ENCODE results near the gene SCUBE1.

The SCUBE1 gene

DNA sequence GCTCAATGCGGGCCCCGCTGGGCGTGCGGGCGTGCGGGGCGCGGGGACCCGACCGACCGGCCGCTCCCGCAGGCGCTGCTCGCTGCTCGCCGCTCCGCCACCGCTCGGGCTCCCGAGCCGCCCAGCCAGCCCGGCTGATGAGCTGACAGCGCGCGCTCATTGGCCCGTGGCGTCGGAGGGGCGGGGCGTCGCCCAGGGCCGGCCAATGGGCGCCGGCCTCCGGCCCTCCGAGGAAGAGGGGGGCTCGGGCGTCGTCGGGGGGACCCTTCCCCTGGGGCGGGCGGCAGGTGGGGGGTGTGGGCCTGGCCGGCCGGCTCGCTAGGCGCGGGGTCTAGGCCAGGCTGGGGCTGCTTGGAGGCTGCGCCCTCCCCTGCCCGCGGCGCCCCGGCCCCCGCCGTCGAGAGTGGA is at the start of gene SCUBE1:
Gene SCUBE1 (minus strand): TSS at position 111 of the 408 bp plus-strand sequence. CDS start 111 bp downstream, outside the sequence.
- FAIRE-seq (no peak), DNase-seq (ENCODE audit: insufficient read length, low spot score) (no peak)

GRCh38 chr22:43392385-43392989 is 49.3 kb upstream of the SCUBE1 start:
- DNase-seq (ENCODE audit: insufficient read length, low spot score) (no peak), FAIRE-seq (no peak)

- FAIRE-seq (no peak), DNase-seq (ENCODE audit: insufficient read length, low spot score) (no peak)
Measured at GRCh38 chr22:43391306-43391705, 48.1 kb upstream of the SCUBE1 start.

- no peak for FAIRE-seq
Measured at GRCh38 chr22:43390872-43391271, 47.7 kb upstream of the SCUBE1 start.

GRCh38 chr22:43390166-43390565 is 47.0 kb upstream of the SCUBE1 start:
- no peak for DNase-seq (ENCODE audit: insufficient read length, low spot score)
- no peak for FAIRE-seq

More at GRCh38 chr22:43390872-43391271, 47.7 kb upstream of the SCUBE1 start:
- no peak for DNase-seq (ENCODE audit: insufficient read length, low spot score)

- no peak for DNase-seq (ENCODE audit: insufficient read length, low spot score)
- no peak for FAIRE-seq
Measured at GRCh38 chr22:43389227-43389836, 46.2 kb upstream of the SCUBE1 start.

GRCh38 chr22:43388420-43388851 is 45.3 kb upstream of the SCUBE1 start:
- FAIRE-seq (peak; percentile 39), DNase-seq (ENCODE audit: insufficient read length, low spot score) (peak; percentile 75)

- FAIRE-seq: no peak
- DNase-seq (ENCODE audit: insufficient read length, low spot score): no peak
Measured at GRCh38 chr22:43387815-43388214, 44.6 kb upstream of the SCUBE1 start.

- FAIRE-seq (peak; percentile 87), DNase-seq (ENCODE audit: insufficient read length, low spot score) (peak; percentile 74)
Measured at GRCh38 chr22:43385770-43386641, 42.8 kb upstream of the SCUBE1 start.

DNA sequence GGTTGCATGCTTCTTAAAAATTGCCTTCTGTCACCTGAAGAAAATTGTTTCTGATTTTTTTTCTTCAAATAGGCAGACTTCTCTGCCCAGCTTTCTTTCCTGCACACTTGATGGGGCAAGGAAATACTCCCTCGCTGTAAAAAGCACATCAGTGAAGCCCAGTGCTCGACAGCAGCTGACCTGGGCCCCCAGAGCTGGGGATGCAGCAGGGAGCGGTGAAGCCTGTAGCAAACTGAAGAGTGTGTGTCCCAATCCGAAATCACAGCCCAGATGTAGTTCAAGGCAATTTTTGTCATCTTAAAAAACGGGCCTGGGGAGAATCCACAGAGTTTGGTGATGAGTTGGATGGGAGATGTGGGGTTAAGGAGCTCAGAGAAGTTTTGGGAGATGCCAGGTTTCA is 41.7 kb upstream of the SCUBE1 start:
- DNase-seq (ENCODE audit: insufficient read length, low spot score) (no peak), FAIRE-seq (no peak)

DNA sequence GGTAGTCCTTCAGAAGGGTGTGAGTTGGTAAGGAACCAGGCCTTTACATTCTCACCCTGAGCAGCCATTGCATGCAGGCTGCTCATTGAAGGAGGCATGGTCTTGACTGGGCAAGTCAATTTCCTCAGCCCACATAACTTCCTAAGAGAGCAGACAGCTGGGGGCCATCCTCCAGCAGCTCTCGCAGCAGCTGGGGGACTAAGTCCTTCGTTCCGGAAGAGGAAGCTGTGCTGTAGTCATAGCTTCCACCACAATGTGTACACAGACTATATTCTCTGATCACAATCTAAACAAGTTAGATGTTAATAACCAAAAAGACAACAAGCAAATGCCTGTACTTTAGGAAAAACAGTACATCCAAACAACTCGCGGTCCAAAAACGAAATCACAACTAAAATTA is 38.5 kb upstream of the SCUBE1 start:
- FAIRE-seq (peak; percentile 4), DNase-seq (ENCODE audit: insufficient read length, low spot score) (no peak)

DNA sequence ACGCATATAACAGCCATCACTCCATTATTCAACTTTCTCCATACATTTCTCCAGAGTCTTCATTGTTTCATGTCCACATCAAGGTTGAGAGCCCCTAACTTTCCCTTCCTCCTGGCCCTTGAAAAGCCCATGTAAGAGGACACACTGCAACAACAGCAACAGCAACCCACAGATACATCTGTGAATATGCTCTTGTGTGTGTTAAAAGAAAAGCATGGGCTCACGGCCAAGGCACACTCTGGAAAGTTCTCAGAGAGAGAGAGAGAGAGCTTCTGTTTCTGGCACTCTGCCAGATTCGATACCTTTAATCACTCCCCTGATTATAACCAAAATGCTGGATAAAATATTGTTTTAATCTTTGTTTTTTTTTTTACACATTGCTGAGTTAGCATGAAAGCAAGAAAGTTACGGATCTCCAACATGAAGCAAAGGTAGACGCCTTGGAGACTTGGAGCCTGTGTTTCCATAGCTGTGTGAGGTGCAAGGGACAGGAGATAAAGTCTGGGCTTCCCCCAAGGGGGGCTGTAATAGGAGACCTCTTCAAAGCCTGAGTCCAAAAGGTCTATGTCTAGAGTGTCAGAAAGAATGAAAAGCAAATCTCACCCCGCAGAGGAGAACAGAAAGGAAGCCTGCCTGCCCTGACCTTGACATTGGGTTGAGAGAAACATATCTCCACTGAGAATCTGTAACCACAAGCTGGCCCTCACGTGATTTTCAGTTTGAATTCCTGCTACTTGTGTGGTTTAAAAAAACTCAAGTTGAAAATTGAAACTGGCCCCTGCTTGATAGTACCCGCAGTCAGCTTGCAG is 34.9 kb upstream of the SCUBE1 start:
- DNase-seq (ENCODE audit: insufficient read length, low spot score): peak; percentile 42
- FAIRE-seq: peak; percentile 96

DNA sequence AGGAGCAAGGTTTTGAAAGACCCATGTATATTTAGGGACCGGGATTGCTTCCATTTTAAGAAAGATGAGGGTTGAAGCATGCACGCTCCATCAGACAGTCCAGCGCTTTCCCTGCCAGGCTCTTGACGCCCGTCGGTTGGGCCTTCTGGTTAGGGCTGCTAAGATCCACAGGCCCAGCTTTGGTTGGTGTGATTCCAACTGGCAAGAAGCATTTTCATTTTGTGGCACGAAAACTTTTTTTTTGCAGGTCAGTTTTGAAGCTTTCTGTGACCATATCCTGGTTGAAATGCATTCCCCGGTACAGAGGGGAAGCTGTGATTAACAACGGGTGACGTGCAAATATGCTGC is 34.4 kb upstream of the SCUBE1 start:
- no peak for DNase-seq (ENCODE audit: insufficient read length, low spot score)
- FAIRE-seq: no peak

DNA sequence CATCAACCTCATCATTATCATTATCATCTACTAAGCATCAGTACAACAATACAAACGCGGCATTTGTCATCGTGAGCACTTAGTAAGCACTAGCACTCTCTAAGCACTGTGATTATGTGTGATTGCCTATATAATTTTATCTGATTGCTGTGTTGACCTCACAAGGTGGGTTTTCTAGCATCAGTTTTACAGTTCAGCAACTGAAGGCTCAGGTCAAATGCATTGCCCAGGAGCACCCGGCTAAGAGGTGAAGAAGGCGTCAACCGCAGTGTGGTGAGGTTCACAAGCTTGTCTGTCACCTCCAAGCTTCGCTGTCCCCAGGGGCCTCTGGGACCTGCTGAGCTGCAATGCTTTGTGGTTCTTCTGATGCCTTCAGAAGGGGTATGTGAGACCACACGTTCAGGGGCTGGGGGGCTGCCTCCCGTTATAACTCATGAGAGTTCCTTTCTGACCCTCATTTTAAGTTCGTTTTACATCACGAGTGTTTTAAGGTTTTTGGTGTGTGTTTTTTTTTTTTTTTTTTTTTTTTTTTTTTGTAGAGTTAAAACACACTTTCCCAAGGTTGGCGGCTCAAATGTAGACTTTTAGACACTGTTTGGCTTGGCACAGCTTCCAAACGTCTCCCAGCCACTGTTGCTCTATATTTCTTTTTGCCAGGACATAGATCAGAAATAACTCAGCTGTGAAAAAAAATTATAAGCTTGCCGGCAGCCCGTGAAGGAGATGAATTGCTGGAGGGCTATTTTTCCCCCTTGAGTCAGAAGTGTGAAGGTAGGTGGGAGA is 33.8 kb upstream of the SCUBE1 start:
- DNase-seq (ENCODE audit: insufficient read length, low spot score): peak; percentile 45
- FAIRE-seq: peak; percentile 95

- DNase-seq (ENCODE audit: insufficient read length, low spot score): no peak
- FAIRE-seq: no peak
Measured at GRCh38 chr22:43375951-43376455, 32.8 kb upstream of the SCUBE1 start.

GRCh38 chr22:43370036-43370435 is 26.9 kb upstream of the SCUBE1 start:
- DNase-seq (ENCODE audit: insufficient read length, low spot score) (no peak), FAIRE-seq (no peak)

GRCh38 chr22:43365715-43366440 is 22.7 kb upstream of the SCUBE1 start:
- FAIRE-seq: no peak
- DNase-seq (ENCODE audit: insufficient read length, low spot score): no peak

DNA sequence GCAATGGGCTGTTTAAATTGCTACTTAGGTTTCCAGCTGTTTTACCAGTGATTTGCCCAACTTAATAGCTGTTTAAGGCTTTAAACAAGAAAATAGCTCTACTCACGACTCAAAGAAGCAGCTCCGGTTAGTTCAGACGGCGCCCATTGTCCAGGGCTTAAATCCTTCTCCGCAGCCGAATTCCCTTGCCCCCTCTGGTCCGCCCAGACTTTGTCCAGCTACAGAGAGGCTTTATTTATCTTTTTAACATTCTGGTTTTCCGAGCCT is 20.9 kb upstream of the SCUBE1 start:
- DNase-seq (ENCODE audit: insufficient read length, low spot score): no peak
- no peak for FAIRE-seq

GRCh38 chr22:43363315-43364168 is 20.4 kb upstream of the SCUBE1 start:
- FAIRE-seq: no peak

More at GRCh38 chr22:43363315-43364168, 20.4 kb upstream of the SCUBE1 start:
- no peak for DNase-seq (ENCODE audit: insufficient read length, low spot score)

Measured in GM19239 (cell line).